Activated gamma-delta T cell (primary cell): ENCODE data around the gene RAB3GAP1.
"Not testable (repeated sequence)": the region's sequence is repeated elsewhere in the genome, so short reads cannot be mapped to it uniquely, and the experiment has no call there.

ENCODE experiments used
- DNase-seq: peaks from one replicate; lab custom pipeline; 2025; lab: John Stamatoyannopoulos, UW

Gene RAB3GAP1

DNA sequence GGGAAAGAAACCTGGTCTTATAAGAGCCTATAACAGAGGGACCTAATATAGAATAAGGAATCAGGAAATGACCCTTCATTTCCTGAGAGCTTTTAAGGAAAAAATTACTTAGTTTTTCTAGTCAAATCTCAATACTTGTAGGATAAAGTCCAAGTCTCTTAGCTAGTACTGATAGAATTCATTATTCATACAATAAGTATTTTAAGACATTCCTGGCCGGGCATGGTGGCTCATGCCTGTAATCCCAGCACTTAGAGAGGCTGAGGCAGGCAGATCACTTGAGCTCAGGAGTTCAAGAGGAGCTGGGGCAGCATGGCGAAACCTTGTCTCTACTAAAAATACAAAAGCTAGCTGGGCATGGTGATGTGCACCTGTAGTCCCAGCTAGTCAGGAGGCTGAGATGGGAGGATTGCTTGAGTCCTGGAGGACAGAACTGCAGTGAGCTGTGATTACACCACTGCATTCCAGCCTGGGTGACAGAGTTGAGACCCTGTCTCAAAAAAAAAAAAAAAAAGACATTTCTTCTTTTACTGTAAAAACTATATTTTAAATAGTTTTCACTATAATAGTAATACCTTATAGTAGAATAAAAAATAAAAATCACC lies 3.2 kb downstream of the RAB3GAP1 start:
- DNase-seq, result no peak

DNA sequence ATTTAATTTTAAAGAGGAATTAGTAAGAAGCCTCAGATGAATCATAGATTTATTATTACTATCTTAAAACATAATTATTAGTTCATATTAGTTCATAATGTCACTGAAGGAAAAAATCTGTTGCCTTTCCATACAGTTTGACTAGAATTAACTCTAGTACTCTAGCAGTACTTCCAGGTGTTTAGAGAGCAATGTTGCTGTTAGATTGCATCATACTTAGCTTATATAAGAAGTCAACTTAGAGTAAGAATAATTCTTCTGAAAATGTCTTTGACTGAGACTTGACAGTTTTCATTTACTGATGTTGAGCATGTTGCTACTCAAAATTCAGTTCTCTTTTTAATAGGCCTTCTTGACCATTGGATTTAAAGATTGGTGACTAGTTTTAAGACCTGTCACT lies 4.7 kb downstream of the RAB3GAP1 start:
- no peak for DNase-seq

- no peak for DNase-seq
These were observed 7.5 kb downstream of the RAB3GAP1 start for GRCh38 chr2:135059577-135059976.

GRCh38 chr2:135063210-135063609 lies 11.1 kb downstream of the RAB3GAP1 start:
- no peak for DNase-seq

GRCh38 chr2:135064149-135064548 lies 12.1 kb downstream of the RAB3GAP1 start:
- DNase-seq, result no peak

DNA sequence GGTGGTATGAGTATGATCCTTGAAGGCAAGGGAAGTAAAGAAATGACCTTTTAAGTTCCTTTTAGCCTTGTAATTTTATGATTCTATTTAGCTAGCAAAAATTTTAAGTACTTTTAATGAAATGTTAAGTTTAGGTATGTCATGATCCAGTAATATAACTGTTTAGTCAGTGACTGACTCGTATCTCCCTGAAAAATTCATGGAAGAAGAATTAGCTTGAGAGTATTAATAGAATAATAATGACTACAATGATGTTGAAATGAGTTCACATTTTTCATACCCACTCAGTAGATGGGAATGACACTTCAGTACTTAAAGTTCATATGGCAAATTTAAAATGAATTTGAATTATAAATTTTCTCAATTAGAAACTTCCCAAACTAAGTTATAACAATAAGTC lies 14.6 kb downstream of the RAB3GAP1 start:
- DNase-seq, result no peak

DNA sequence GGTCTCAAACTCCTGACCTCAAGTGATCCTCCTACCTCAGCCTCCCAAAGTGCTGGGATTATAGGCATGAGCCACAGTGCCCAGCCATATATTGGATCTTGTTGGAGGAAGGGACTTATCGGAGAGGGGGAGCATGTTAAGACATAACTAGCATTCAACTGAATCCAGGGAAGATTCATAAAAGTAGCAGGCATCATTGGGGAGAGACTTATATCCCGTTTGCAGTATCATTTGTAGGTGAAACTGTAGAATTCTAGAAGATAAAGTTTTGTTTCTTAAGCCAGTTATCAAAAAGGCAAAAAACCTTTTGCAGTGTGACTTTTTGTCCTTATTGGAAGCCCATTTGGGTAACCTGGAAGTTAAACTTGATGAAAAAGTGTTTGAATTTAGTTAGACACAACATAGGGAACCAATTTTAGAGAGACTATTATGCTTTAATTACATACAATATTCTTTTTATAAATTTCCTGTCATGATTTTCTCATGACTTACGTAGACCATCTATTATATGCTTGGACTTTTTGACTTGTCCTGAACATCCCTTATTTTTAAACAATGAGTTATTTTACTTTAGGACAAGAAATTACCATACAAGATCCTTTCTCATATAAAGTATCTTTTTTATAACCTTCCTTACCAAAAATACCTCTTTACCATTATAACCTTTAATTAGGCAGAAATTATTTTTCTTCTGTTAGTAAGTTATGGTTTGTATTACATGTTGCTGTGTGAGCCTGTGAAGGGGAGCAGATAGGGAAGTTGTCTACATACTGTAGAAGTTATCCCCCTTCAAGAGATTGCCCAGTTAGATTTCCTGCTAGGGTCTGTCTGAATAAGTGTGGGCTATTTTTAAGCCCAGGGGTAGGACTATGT lies 20.3 kb downstream of the RAB3GAP1 start:
- DNase-seq, result no peak

DNA sequence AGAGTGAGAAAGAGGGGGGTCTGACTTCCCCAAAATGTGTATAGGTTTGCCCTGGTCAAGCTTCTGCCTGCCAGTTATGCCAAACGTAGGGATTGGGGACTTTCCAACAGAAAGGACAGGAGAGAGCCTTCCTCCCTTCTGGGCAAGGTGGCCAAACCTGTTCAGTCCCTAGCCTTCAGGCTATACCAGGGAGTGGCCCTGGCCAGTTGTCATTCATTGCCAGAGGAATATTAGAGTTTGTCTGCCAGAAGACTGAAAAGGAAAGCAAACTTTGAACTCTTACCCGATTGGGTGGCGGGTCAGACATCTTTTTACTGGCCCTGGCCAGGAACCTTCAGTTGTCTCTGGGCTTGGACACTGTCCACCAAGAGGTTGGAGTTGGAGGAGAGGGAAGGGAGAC lies 22.1 kb downstream of the RAB3GAP1 start:
- no peak for DNase-seq

DNA sequence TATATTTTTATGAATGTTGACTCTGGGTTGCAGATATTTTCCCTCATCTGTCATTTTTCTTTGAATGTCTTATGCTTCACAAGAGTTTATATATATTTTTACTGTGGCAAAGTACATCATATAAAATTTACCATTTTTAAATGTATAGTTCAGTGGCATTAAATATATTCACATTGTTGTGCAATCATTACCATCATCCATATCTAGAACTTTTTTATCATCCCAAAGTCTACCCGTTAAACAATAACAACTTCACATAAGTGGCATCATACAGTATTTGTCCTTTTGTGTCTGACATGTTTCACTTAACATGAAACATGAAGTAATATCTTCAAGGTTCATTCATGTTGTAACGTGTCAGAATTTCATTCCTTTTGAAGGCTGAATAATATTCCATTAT lies 24.5 kb downstream of the RAB3GAP1 start:
- DNase-seq, result no peak

- DNase-seq, result no peak
These were observed 26.3 kb downstream of the RAB3GAP1 start for GRCh38 chr2:135078417-135078816.

DNA sequence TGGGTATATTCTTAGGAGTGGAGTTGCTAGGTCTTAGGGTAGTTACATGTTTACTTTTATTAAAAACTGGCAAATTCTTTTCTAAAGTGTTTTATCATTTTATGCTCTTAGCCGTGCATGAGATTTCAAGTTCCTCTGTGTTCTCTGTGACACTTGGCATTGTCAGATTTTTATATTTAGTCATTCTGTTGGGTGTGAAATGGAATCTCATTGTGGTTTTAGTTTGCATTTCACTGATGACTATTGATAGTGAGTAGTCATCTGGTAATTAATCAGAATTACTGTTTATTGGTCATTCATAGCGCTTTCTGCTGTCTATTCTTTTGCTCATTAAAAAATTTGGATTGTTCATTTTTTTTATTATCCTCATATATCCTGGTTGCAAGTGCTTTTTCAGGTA lies 34.1 kb downstream of the RAB3GAP1 start:
- no peak for DNase-seq

DNA sequence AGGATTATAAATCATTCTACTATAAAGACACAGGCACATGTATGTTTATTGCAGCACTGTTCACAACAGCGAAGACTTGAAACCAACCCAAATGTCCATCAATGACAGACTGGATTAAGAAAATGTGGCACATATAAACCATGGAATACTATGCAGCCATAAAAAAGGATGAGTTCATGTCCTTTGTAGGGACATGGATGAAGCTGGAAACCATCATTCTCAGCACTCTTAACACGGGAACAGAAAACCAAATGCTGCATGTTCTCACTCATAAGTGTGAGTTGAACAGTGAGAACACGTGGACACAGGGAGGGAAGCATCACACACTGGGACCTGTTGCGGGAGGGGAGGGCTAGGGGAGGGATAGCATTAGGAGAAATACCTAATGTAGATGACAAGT lies 37.5 kb downstream of the RAB3GAP1 start:
- not testable (repeated sequence) for DNase-seq

GRCh38 chr2:135091681-135092080 lies 39.6 kb downstream of the RAB3GAP1 start:
- DNase-seq, result no peak

- no peak for DNase-seq
These were observed 41.1 kb downstream of the RAB3GAP1 start for GRCh38 chr2:135093193-135093592.

DNA sequence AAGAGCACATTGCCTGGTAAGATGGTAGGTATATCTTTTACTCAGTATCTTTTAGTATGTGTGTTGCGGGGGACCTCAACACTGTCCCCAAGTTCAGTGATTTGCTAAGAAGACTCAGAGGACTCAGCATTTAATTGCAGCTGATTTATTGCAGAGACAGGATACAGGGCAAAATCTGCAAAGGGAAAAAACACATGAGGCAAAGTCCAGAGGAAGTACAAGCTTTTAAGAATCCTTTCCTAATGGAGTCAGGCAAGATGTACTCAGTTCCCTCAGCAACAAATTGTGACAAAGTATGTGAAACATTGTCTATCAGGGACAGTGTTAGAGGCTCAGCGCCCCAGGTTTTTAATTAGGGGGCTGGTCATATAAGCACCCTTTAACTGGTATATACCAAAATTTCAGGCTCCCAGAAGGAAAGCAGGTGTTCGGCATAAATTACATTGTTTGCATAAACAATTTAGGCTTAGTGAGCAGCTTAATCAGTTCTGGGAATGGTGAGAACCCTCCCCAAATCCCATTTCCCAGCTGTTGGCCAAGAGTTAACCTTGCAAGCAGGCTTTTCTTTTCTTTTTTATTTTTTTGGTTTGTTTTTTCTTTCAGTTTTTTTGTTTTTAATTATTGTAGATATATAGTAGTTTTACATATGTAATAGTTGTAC lies 41.7 kb downstream of the RAB3GAP1 start:
- no peak for DNase-seq

DNA sequence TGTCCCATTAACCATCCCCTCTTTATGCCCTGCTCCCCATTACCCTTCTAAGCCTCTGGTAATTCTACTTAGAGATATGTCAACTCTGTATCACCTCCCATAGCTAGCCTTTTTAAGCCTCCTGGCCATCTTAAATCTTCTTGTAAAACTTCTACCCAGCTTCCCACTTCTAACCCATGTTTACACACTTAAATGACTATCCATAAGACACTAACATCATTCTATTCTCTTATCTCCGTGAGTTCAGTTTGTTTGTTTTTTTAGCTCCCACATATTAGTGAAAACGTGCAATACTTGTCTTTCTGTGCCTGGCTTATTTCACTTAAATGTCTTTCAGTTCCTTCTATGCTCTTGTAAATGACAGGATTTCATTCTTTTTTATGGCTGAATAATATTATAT lies 42.4 kb downstream of the RAB3GAP1 start:
- DNase-seq, result no peak

- no peak for DNase-seq
These were observed 43.5 kb downstream of the RAB3GAP1 start for GRCh38 chr2:135095591-135095990.

DNA sequence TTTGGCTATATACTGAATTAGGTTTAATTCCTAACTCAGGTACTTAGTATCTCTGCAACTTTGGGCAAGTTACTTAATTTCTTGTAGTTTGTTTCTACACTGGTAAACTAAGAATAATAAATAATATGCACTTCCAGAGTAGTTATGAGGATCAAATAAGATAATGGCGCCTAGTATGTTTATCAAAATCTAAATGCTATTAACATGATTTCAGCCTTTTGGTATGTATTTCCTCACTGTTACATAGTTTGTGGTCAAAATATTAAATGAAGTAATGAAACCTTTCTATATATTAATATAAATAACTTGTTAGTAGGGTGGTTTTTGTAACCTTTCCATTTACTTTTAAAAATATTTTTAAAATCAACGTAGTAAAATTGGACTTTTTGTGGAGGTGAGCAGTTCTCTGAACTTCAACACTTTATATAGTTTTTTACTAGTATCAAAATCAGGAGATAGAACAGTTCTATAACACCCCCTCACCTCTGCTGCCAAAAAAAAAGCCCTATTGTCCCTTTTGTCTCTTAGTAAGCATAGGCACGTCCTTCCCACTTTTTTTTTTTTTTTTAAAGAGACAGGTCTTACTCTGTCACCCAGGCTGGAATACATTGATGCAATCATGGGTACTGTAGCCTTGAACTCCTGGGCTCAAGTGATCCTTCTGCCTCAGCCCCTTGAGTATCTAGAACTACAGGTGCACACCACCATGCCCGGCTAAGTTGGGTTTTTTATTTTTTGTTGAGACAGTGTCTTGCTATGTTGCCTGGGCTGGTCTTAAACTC lies 44.8 kb downstream of the RAB3GAP1 start:
- no peak for DNase-seq

DNA sequence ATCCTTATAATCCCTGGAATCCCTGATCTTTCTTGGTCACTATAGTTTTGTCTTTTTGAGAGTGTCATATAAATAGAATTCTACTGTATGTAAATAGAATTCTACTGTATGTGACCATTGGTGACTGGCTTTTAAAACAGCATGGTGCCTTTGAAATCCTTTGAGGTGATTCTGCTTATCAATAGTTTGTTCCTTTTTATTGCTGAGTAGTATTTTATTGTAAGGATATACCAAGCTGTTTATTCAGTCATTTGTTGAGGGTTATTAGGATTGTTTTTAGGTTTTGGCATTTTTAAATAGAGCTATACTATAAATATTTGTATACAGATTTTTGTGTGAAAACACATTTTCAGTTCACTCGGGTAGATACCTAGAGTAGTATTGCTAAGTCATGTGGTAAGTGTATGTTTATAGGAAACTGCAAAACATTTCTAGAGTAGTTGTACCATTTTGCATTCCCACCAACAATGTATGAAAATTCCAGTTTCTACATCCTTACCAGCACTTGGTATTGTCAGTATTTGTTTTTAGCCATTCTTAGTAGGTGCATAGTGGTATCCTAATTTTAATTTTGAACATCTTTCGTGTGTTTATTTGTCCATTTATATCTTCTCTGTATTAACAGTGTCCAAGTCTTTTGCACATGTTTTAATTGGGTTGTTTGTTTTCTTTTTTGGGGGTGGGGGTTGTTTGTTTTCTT lies 45.6 kb downstream of the RAB3GAP1 start:
- DNase-seq, result no peak

GRCh38 chr2:135099802-135100483 lies 47.9 kb downstream of the RAB3GAP1 start:
- no peak for DNase-seq

- DNase-seq, result no peak
These were observed 51.8 kb downstream of the RAB3GAP1 start for GRCh38 chr2:135103843-135104242.
